Esophagus muscularis mucosa (tissue), 4 donors: Measurements from ENCODE around the gene TPD52L1.

Source experiments
- EP300 ChIP-seq: sonication (generic); formaldehyde crosslinking; IDR thresholded peaks from one replicate; pipeline ENCODE4 v1.6.1; 2017; ENCODE audit warnings: antibody characterized with exemption
- POLR2A ChIP-seq: fragments of 450-650 bp; IDR thresholded peaks from one replicate; pipeline ENCODE4 v1.6.1; 2017; ENCODE audit warnings: antibody characterized with exemption, moderate library complexity, mild to moderate bottlenecking, low read depth
- POLR2AphosphoS5 ChIP-seq, 2 donors: sonication (generic); formaldehyde crosslinking; IDR thresholded peaks; one replicate each; pipeline ENCODE4 v1.6.1; 2017; ENCODE audit warnings: antibody characterized with exemption in 2 of 2
- TF ChIP-seq, protein P1 (sequence below), 3 experiments: fragments of 200-600 bp in 2 of 3; fragments of 450-650 bp in 1 of 3; sonication (generic) in 2 of 3; IDR thresholded peaks; one replicate each; pipeline ENCODE4 v1.5.1; 2017 to 2019; ENCODE audit warnings: antibody characterized with exemption in 3 of 3, mild to moderate bottlenecking in 2 of 3, moderate library complexity in 1 of 3

DNA sequence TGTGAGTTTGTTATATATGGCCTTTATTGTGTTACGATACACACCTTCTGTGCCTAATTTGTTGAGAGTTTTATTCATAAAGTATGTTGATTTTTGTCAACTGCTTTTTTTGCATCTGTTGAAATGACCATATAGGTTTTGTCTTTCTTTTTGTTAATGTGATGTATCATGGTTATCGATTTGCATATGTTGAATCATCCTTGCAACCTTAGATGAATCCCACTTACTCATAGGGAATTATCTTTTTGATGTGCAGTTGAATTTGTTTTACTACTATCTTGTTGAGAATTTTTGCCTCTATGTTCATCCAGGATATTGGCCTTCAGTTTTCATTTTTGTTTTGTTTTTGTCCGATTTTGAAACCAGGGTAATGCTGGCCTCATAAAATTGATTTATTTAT lies 45.7 kb upstream of the TPD52L1 start:
- TF ChIP-seq, protein P1, sequence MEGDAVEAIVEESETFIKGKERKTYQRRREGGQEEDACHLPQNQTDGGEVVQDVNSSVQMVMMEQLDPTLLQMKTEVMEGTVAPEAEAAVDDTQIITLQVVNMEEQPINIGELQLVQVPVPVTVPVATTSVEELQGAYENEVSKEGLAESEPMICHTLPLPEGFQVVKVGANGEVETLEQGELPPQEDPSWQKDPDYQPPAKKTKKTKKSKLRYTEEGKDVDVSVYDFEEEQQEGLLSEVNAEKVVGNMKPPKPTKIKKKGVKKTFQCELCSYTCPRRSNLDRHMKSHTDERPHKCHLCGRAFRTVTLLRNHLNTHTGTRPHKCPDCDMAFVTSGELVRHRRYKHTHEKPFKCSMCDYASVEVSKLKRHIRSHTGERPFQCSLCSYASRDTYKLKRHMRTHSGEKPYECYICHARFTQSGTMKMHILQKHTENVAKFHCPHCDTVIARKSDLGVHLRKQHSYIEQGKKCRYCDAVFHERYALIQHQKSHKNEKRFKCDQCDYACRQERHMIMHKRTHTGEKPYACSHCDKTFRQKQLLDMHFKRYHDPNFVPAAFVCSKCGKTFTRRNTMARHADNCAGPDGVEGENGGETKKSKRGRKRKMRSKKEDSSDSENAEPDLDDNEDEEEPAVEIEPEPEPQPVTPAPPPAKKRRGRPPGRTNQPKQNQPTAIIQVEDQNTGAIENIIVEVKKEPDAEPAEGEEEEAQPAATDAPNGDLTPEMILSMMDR (IDR thresholded peaks at IDR 0.05): no peak
- TF ChIP-seq POLR2A (no peak), POLR2AphosphoS5 (IDR thresholded peaks at IDR 0.05) (no peak), EP300 (no peak)
